ENCODE results near the gene MAP3K10. TPM values are rescaled to one million over a fixed set of nuclear protein-coding genes. Genes with fewer than 3 reads are reported as not detected.
"Not testable (repeated sequence)": the region's sequence is repeated elsewhere in the genome, so short reads cannot be mapped to it uniquely, and the experiment has no call there.

Gene MAP3K10
- total RNA-seq, 4 donors from 2014 or later, result 4.8 to 10.1 (median 5.3) TPM

DNA sequence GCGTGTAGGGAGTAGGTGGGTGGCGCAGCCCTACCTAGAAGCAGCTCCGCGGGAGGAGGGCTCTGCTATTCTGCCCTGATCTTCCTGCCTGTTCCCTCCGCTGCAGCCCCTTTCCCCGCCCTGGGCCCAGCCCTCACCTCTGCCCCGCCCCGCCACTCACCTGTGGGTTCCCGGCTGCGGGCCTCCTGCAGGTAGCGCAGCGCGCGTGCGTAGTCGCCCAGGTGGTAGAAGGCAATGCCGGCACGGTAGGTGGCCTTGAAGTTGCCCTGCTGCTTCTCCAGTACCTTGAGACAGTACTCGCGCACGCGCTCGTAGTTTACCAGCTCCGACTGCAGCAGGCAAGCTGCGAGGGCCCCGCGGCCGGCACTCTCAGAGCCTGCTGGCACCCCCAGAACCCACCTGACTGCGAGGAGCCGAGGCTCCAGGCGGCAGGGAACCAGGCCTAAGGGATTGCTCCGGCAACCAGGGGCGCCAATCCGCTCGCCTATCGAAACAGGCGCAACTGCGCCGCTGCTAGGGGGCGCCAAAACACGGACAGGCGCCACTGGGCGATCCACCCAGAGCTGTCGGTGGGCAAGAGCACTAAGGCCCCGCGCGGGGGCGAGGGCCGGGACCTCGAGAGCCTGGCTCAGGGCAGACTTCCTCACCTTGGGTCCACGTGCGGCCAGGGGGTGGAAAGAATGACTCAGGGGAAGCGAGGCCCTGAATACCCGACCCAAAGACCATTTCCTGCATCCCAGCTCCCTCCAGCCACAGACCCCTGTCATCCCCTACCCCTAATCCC is 26.0 kb downstream of the MAP3K10 start:
- intact Hi-C loops (cut with DNase I), result loop anchor here (10.0 kb wide), 1 partner anchor 72 kb away; no protein-coding TSS in a partner anchor
- TF ChIP-seq, protein P1, sequence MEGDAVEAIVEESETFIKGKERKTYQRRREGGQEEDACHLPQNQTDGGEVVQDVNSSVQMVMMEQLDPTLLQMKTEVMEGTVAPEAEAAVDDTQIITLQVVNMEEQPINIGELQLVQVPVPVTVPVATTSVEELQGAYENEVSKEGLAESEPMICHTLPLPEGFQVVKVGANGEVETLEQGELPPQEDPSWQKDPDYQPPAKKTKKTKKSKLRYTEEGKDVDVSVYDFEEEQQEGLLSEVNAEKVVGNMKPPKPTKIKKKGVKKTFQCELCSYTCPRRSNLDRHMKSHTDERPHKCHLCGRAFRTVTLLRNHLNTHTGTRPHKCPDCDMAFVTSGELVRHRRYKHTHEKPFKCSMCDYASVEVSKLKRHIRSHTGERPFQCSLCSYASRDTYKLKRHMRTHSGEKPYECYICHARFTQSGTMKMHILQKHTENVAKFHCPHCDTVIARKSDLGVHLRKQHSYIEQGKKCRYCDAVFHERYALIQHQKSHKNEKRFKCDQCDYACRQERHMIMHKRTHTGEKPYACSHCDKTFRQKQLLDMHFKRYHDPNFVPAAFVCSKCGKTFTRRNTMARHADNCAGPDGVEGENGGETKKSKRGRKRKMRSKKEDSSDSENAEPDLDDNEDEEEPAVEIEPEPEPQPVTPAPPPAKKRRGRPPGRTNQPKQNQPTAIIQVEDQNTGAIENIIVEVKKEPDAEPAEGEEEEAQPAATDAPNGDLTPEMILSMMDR (IDR thresholded peaks at IDR 0.05), result peak in 5 of 6 experiments; percentile 21 to 51 (median 37)
- no peak for TF ChIP-seq POLR2A (IDR thresholded peaks at IDR 0.05)
- 6 to 9% methylated on average over 4 to 13 of the region's 54 CpGs for WGBS, 2 donors
- peaks cover 0 to 8% (median 0%) of the 10 kb centered on the region in 3 donors for H3K36me3 ChIP-seq
- peak overlapping the region; percentile 2 to 42 (median 26) for H3K4me3 ChIP-seq
- H3K4me1 ChIP-seq, result peaks cover 0 to 21% (median 9%) of the 10 kb centered on the region in 3 donors
- DNase-seq, result no peak
- H3K27ac ChIP-seq, result no peak overlapping the region
- H3K27me3 ChIP-seq, result peaks cover 10 to 62% (median 23%) of the 10 kb centered on the region in 4 donors
- H3K9me3 ChIP-seq, result no peaks in the 10 kb centered on the region

DNA sequence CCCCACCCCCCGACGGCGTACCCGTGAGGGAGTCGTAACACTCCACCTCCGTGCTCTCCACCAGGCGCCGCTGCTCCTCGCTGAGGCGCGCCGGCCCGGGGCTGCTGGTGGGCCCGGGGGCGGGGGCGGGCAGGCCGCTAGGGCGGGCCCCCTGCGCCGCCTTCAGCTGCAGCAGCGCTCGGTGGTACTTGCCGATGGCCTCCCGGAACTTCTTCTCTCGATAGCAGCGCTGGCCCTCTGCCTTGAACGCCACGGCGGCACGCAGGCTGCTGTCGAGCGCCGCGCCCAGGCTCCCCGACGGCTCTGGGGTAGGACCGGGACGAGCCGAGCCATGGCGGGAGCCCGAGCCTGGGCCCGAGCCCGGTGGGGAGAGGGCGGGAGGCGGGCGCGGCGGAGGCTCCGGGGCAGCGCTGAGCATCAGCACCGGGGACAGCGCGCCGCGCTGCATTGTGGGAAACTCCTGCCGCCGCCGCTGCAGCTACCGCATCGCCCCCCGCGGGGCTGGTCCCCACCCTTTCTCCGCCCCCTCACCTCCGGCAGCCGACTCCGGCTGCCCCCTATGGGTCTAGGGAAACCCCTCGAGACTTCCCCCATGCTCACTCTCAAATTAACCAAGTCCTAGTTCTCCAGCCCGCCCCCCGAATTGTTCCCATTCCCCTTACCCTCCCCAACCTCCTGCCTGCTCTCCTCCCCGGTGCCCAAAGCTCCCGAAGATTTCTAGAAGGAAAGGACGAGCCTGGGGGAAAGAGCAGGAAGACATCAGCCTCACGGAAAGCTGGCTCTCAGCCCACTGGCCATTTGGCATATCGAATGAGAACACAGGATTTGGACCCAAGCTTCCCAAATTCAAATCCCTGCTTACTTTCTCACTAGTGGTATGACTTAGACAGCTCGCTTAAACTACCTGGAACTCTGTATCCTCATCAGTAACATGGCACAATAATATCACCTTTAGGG is 27.0 kb downstream of the MAP3K10 start, which contains the start of gene TTC9B:
Gene TTC9B (minus strand): TSS at position 451 of the 957 bp plus-strand sequence. CDS start 3 bp downstream, at position 448.
- WGBS, 2 donors, result 6 to 13% methylated on average over 6 to 14 of the region's 75 CpGs
- Histone ChIP-seq H3K9me3 (no peaks in the 10 kb centered on the region), H3K27ac (no peak within 1 kb of the TSS), H3K4me3 (peak within 1 kb of the TSS; percentile 2 to 42 (median 26)), H3K27me3 (peaks cover 13 to 72% (median 23%) of the 10 kb centered on the region in 4 donors), H3K4me1 (peaks cover 0 to 26% (median 9%) of the 10 kb centered on the region in 3 donors), H3K36me3 (no peaks in the 10 kb centered on the region)
- no peak for DNase-seq
- intact Hi-C loops (cut with DNase I), result loop anchor here (10.0 kb wide), 1 partner anchor 73 kb away; no protein-coding TSS in a partner anchor
- TF ChIP-seq, protein P1 (IDR thresholded peaks at IDR 0.05), result no peak
- TF ChIP-seq POLR2A (IDR thresholded peaks at IDR 0.05), result no peak

DNA sequence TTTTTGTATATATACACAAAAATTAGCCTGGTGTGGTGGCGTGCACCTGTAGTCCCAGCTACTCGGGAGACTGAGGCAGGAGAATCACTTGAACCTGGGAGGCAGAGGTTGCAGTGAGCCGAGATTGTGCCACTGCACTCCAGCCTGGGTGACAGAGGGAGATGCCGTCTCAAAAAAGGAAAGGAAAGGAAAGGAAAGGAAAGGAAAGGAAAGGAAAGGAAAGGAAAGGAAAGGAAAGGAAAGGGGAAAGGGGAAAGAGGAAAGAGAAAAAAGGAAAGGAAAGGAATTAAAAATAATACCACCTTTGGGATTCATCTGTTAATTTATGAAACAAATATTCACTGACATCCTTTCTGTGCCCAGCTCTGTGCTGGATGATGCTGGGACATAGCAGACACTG is 27.8 kb downstream of the MAP3K10 start:
- H3K27ac ChIP-seq, DNase-seq, H3K9me3 ChIP-seq, H3K4me3 ChIP-seq, H3K36me3 ChIP-seq: not testable (repeated sequence)
- intact Hi-C loops (cut with DNase I), result loop anchor here (10.0 kb wide), 1 partner anchor 74 kb away; no protein-coding TSS in a partner anchor
- WGBS, 2 donors, result 94 to 96% methylated on average over 2 to 4 of the region's 4 CpGs
- Histone ChIP-seq H3K4me1 (peaks cover 0 to 30% (median 9%) of the 10 kb centered on the region in 3 donors), H3K27me3 (peaks cover 14 to 80% (median 28%) of the 10 kb centered on the region in 4 donors)

DNA sequence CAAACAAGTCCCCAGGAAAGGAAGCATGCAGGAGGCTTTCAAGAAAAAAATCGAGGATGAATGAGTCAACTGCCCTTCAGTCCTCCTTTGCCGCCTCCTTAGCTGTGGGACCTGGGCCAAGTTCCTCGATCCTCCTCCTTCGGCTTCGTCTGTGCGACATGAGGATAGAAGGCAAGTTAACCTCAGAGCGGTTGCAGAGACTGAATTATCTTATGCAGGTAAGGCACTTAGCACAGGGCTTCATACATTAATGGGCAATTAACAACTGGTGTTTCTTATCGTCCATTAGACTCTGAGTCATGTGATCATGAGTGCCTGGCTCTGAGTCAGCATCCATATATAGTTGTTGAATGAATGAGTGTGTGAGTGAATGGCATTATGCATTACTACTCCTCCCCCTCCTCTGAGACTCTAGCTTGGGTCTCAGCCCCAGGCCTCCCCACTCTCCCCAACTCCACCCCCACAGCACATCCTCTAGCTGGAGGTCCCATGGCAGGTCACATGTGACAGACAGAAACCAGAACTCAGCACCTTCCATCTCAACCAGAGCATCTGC is 28.6 kb downstream of the MAP3K10 start:
- WGBS, 2 donors, result 31 to 34% methylated on average over 8 of the region's 8 CpGs
- peaks cover 14 to 88% (median 30%) of the 10 kb centered on the region in 4 donors for H3K27me3 ChIP-seq
- H3K9me3 ChIP-seq, result no peaks in the 10 kb centered on the region
- no peak overlapping the region for H3K4me3 ChIP-seq
- intact Hi-C loops (cut with DNase I), result loop anchor here (10.0 kb wide), 1 partner anchor 75 kb away; no protein-coding TSS in a partner anchor
- H3K4me1 ChIP-seq, result peaks cover 0 to 30% (median 9%) of the 10 kb centered on the region in 3 donors
- DNase-seq, result no peak
- H3K27ac ChIP-seq, result no peak overlapping the region
- H3K36me3 ChIP-seq, result no peaks in the 10 kb centered on the region
- no peak for TF ChIP-seq POLR2A (IDR thresholded peaks at IDR 0.05)
- TF ChIP-seq, protein P1 (IDR thresholded peaks at IDR 0.05), result no peak

DNA sequence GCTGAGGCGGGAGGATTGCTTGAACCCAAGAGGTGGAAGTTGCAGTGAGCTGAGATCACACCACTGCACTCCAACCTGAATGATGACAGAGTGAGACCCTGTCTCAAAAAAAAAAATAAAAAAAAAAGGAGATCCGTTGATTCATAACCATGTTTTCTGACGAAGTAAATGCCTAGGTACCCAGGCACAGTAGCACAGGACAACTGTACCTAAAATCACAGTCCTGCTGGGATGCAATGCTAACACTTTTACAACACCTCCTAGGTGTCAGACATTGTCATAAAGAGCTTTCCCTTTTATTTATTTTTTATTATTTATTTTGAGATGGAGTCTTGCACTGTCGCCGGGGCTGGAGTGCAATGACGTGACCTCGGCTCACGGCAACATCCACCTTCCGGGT is 29.4 kb downstream of the MAP3K10 start:
- Histone ChIP-seq H3K27ac (no peak overlapping the region), H3K9me3 (no peaks in the 10 kb centered on the region), H3K36me3 (no peaks in the 10 kb centered on the region), H3K4me3 (no peak overlapping the region), H3K27me3 (peaks cover 14 to 96% (median 30%) of the 10 kb centered on the region in 4 donors), H3K4me1 (peaks cover under 1 to 33% (median 9%) of the 10 kb centered on the region in 3 donors)
- DNase-seq, result no peak
- no peak for TF ChIP-seq POLR2A (IDR thresholded peaks at IDR 0.05)
- TF ChIP-seq, protein P1 (IDR thresholded peaks at IDR 0.05), result no peak
- intact Hi-C loops (cut with DNase I), result no loop called here
- WGBS, 2 donors, result 73 to 78% methylated on average over 9 of the region's 9 CpGs
